Measurements from ENCODE around the gene MBNL2.

DNA sequence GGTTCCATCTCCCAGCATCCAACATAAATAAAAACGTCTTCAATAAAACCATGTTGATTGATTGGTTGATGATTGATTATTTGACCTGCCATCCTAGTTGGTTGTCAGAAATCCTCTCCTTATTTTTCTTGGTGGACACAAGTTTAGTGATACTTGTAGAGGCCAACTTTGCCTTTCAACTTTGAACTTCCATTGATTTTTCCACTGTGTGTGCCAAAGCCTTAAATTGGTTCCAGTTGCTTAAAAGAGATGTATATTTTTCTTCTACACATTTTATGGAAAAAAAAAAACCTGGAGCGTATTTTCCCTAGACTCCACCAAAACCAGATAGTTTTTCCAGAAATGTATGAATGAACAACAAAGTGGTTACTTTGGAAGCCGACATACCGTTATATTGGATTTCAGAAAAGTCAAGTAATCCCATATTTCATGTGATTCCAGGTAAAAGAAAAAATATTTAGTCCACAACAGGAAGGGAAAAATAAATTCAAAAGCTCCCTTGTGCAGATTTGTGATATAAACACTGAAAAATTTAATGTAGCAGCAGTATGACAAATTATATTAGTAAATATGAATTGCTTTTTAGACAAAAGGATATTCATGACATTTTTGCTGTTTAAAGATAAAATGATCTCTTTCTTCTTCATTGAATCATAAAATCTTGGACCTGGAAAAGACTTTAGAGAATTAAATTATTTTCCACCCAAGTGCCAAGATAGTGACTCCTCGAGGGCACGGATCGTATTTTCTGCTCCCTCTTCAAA lies 85.2 kb downstream of the MBNL2 start:
- TF ChIP-seq POLR2A (IDR thresholded peaks at IDR 0.05), result no peak
- TF ChIP-seq, protein P1, sequence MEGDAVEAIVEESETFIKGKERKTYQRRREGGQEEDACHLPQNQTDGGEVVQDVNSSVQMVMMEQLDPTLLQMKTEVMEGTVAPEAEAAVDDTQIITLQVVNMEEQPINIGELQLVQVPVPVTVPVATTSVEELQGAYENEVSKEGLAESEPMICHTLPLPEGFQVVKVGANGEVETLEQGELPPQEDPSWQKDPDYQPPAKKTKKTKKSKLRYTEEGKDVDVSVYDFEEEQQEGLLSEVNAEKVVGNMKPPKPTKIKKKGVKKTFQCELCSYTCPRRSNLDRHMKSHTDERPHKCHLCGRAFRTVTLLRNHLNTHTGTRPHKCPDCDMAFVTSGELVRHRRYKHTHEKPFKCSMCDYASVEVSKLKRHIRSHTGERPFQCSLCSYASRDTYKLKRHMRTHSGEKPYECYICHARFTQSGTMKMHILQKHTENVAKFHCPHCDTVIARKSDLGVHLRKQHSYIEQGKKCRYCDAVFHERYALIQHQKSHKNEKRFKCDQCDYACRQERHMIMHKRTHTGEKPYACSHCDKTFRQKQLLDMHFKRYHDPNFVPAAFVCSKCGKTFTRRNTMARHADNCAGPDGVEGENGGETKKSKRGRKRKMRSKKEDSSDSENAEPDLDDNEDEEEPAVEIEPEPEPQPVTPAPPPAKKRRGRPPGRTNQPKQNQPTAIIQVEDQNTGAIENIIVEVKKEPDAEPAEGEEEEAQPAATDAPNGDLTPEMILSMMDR (IDR thresholded peaks at IDR 0.05), result no peak
- no peak for TF ChIP-seq POLR2AphosphoS5 (IDR thresholded peaks at IDR 0.05)
- no peak for TF ChIP-seq EP300 (IDR thresholded peaks at IDR 0.05)
